ENCODE data around the gene KCTD15.

Gene KCTD15

GRCh38 chr19:33840783-33841182 is 44.1 kb downstream of the KCTD15 start:
- no peak for DNase-seq (ENCODE audit: low spot score)
- no peak for TF ChIP-seq CTCF (IDR thresholded peaks at IDR 0.05; ENCODE audit: extremely low read depth, missing control alignments)

GRCh38 chr19:33841685-33842084 is 45.0 kb downstream of the KCTD15 start:
- no peak for TF ChIP-seq CTCF (IDR thresholded peaks at IDR 0.05; ENCODE audit: extremely low read depth, missing control alignments)
- no peak for DNase-seq (ENCODE audit: low spot score)

GRCh38 chr19:33844478-33844877 is 47.8 kb downstream of the KCTD15 start:
- no peak for TF ChIP-seq CTCF (IDR thresholded peaks at IDR 0.05; ENCODE audit: extremely low read depth, missing control alignments)
- DNase-seq (ENCODE audit: low spot score), result no peak

- TF ChIP-seq CTCF (IDR thresholded peaks at IDR 0.05; ENCODE audit: extremely low read depth, missing control alignments), result no peak
- DNase-seq (ENCODE audit: low spot score), result no peak
Measured at GRCh38 chr19:33845498-33845897, 48.8 kb downstream of the KCTD15 start.

- no peak for TF ChIP-seq CTCF (IDR thresholded peaks at IDR 0.05; ENCODE audit: extremely low read depth, missing control alignments)
- DNase-seq (ENCODE audit: low spot score), result no peak
Measured at GRCh38 chr19:33849551-33850147, 53.0 kb downstream of the KCTD15 start.

GRCh38 chr19:33859016-33859415 is 62.3 kb downstream of the KCTD15 start:
- DNase-seq (ENCODE audit: low spot score), result no peak
- TF ChIP-seq CTCF (IDR thresholded peaks at IDR 0.05; ENCODE audit: extremely low read depth, missing control alignments), result no peak

GRCh38 chr19:33860312-33861090 is 63.8 kb downstream of the KCTD15 start:
- no peak for TF ChIP-seq CTCF (IDR thresholded peaks at IDR 0.05; ENCODE audit: extremely low read depth, missing control alignments)
- DNase-seq (ENCODE audit: low spot score), result no peak
